Neural cell (in vitro differentiated cells): ENCODE results near the gene FBXL17. TPM values are rescaled to one million over a fixed set of nuclear protein-coding genes. Genes with fewer than 3 reads are reported as not detected.

Experiments used
- H2AFZ ChIP-seq: fragments of 200-600, 300-800 bp; sonication (generic), shearing (Covaris generic); 2 replicates; pipeline ENCODE4 v1.6.0; 2014; ENCODE audit warnings: low read depth, mild to moderate bottlenecking, antibody characterized with exemption, low read length, moderate library complexity
- H3F3A ChIP-seq: fragments of 200-600 bp; shearing (Covaris generic); 2 replicates; pipeline ENCODE4 v1.6.1; 2016; ENCODE audit warnings: mild to moderate bottlenecking, moderate library complexity, mixed read lengths, antibody characterized with exemption, low read length; ENCODE audit not compliant: insufficient read depth, poor library complexity, severe bottlenecking
- H3K27ac ChIP-seq: fragments of 200-600, 300-800 bp; sonication (generic), shearing (Covaris generic); 2 replicates; pipeline ENCODE4 v1.5.1; 2014; ENCODE audit warnings: mild to moderate bottlenecking, low read length, moderate library complexity
- H3K27me3 ChIP-seq: fragments of 300-800, 200-600 bp; sonication (generic), shearing (Covaris generic); 2 replicates; pipeline ENCODE4 v1.6.0; 2014; ENCODE audit warnings: mild to moderate bottlenecking, low read depth, low read length, moderate library complexity; ENCODE audit not compliant: insufficient read depth
- H3K36me3 ChIP-seq: fragments of 300-800, 200-600 bp; sonication (generic), shearing (Covaris generic); 2 replicates; pipeline ENCODE4 v1.5.1; 2014; ENCODE audit warnings: mild to moderate bottlenecking, antibody characterized with exemption, low read length, moderate library complexity; ENCODE audit not compliant: insufficient read depth
- H3K4me2 ChIP-seq: fragments of 300-800, 200-600 bp; sonication (generic), shearing (Covaris generic); 2 replicates; pipeline ENCODE4 v1.6.0; 2014; ENCODE audit warnings: mild to moderate bottlenecking, low read length
- H3K4me3 ChIP-seq: fragments of 300-800, 200-600 bp; sonication (generic), shearing (Covaris generic); 2 replicates; pipeline ENCODE4 v1.5.1; 2014; ENCODE audit warnings: mild to moderate bottlenecking, low read length, moderate library complexity
- H3K79me2 ChIP-seq: fragments of 200-600 bp; shearing (Covaris generic); replicated peaks from 2 replicates; pipeline ENCODE4 v1.6.0; 2014; ENCODE audit warnings: mild to moderate bottlenecking, low read length, moderate library complexity; ENCODE audit not compliant: insufficient read depth
- H3K9ac ChIP-seq: fragments of 300-800, 200-600 bp; sonication (generic), shearing (Covaris generic); 2 replicates; pipeline ENCODE4 v1.6.1; 2016; ENCODE audit warnings: mild to moderate bottlenecking, low read length, mixed read lengths
- H3K9me2 ChIP-seq: fragments of 200-600 bp; shearing (Covaris generic); 2 replicates; pipeline ENCODE4 v1.6.1; 2016; ENCODE audit warnings: mild to moderate bottlenecking, low read length, mixed read lengths; ENCODE audit not compliant: insufficient read depth
- H3K9me3 ChIP-seq: fragments of 200-600, 300-800 bp; sonication (generic), shearing (Covaris generic); 2 replicates; pipeline ENCODE4 v1.6.1; 2016; ENCODE audit warnings: mild to moderate bottlenecking, mixed run types, low read length, moderate library complexity, mixed read lengths
- H4K20me1 ChIP-seq: fragments of 200-600 bp; shearing (Covaris generic); 2 replicates; pipeline ENCODE4 v1.6.1; 2016; ENCODE audit warnings: mild to moderate bottlenecking, mixed run types; ENCODE audit not compliant: insufficient read depth
- CTCF ChIP-seq: fragments of 450-650 bp; IDR thresholded peaks from 2 replicates; pipeline ENCODE4 v1.5.1; 2014; ENCODE audit warnings: antibody characterized with exemption, mild to moderate bottlenecking, moderate library complexity; ENCODE audit not compliant: poor library complexity, severe bottlenecking
- EP300 ChIP-seq: fragments of 450-650 bp; conservative IDR thresholded peaks from 2 replicates; pipeline ENCODE4 v1.6.1; 2014; ENCODE audit warnings: antibody characterized with exemption, mild to moderate bottlenecking, moderate library complexity; ENCODE audit not compliant: poor library complexity, severe bottlenecking
- EZH2 ChIP-seq: fragments of 200-600, 300-800 bp; shearing (Covaris generic), sonication (generic); IDR thresholded peaks from 2 replicates; pipeline ENCODE4 v1.6.1; 2014; ENCODE audit warnings: antibody characterized with exemption, low read length, borderline replicate concordance, mild to moderate bottlenecking; ENCODE audit not compliant: insufficient read depth, poor library complexity, severe bottlenecking
- MXI1 ChIP-seq: fragments of 450-650 bp; conservative IDR thresholded peaks from 2 replicates; pipeline ENCODE4 v1.6.1; 2014; ENCODE audit warnings: antibody characterized with exemption, mild to moderate bottlenecking; ENCODE audit not compliant: poor library complexity, severe bottlenecking
- POLR2AphosphoS5 ChIP-seq: IDR thresholded peaks from 2 replicates; pipeline ENCODE4 v1.6.1; 2012
- RAD21 ChIP-seq: fragments of 450-650 bp; conservative IDR thresholded peaks from 2 replicates; pipeline ENCODE4 v1.6.1; 2014; ENCODE audit warnings: antibody characterized with exemption, mild to moderate bottlenecking, moderate library complexity
- REST ChIP-seq: IDR thresholded peaks from 2 replicates; pipeline ENCODE4 v1.6.1; 2012; ENCODE audit warnings: borderline replicate concordance
- SMC3 ChIP-seq: fragments of 450-650 bp; conservative IDR thresholded peaks from 2 replicates; pipeline ENCODE4 v1.6.1; 2014; ENCODE audit warnings: antibody characterized with exemption, mild to moderate bottlenecking, moderate library complexity; ENCODE audit not compliant: poor library complexity
- TAF1 ChIP-seq: IDR thresholded peaks from 2 replicates; pipeline ENCODE4 v1.6.1; 2012; ENCODE audit warnings: low read depth
- polyA plus RNA-seq: library from polyadenylated mRNA; depleted of rRNA; stranded (reverse); fragments of >200 nt; gene quantifications from 2 replicates; pipeline ENCODE4 v1.2.3, GENCODE V29; 2014

Gene FBXL17
- polyA plus RNA-seq, 1 donor from 2014 or later, result 19.6 TPM

- H3K9me2 ChIP-seq, result no peaks in the 10 kb centered on the region
- H3K4me3 ChIP-seq, result no peak overlapping the region
- no peak overlapping the region for H3K9ac ChIP-seq
- no peak overlapping the region for H3K27ac ChIP-seq
- H3K79me2 ChIP-seq, result no peaks in the 10 kb centered on the region
- H3K27me3 ChIP-seq, result no peaks in the 10 kb centered on the region
- H3K9me3 ChIP-seq, result no peaks in the 10 kb centered on the region
- H3K4me2 ChIP-seq, result no peak overlapping the region
- no peaks in the 10 kb centered on the region for H3K36me3 ChIP-seq
- TF ChIP-seq RAD21 (no peak), CTCF (no peak), SMC3 (no peak), POLR2AphosphoS5 (no peak), TAF1 (no peak), MXI1 (no peak), EP300 (no peak), EZH2 (no peak), REST (no peak)
- H4K20me1 ChIP-seq, result no peaks in the 10 kb centered on the region
- no peaks in the 10 kb centered on the region for H3F3A ChIP-seq
- H2AFZ ChIP-seq, result no peak overlapping the region
Measured at GRCh38 chr5:107849118-107849517, 532.8 kb downstream of the FBXL17 start.

- H3F3A ChIP-seq, result no peaks in the 10 kb centered on the region
- H3K27ac ChIP-seq, result no peak overlapping the region
- H3K4me3 ChIP-seq, result no peak overlapping the region
- H3K79me2 ChIP-seq, result no peaks in the 10 kb centered on the region
- no peak overlapping the region for H3K9ac ChIP-seq
- H2AFZ ChIP-seq, result no peak overlapping the region
- no peaks in the 10 kb centered on the region for H3K27me3 ChIP-seq
- H3K4me2 ChIP-seq, result no peak overlapping the region
- H3K36me3 ChIP-seq, result no peaks in the 10 kb centered on the region
- TF ChIP-seq EZH2 (no peak), EP300 (no peak), POLR2AphosphoS5 (no peak), MXI1 (no peak), TAF1 (no peak), RAD21 (no peak), SMC3 (no peak), REST (no peak), CTCF (no peak)
- H4K20me1 ChIP-seq, result no peaks in the 10 kb centered on the region
- no peaks in the 10 kb centered on the region for H3K9me3 ChIP-seq
- no peaks in the 10 kb centered on the region for H3K9me2 ChIP-seq
Measured at GRCh38 chr5:107840592-107840991, 541.3 kb downstream of the FBXL17 start.
